Measurements from ENCODE around the gene IRF5.

GRCh38 chr7:128917122-128917521 is 20.6 kb upstream of the IRF5 start:
- no peak for TF ChIP-seq CTCF (IDR thresholded peaks at IDR 0.05)
- TF ChIP-seq EZH2 (IDR thresholded peaks at IDR 0.05; ENCODE audit: borderline replicate concordance, insufficient read depth, low read depth, low read length, poor library complexity, severe bottlenecking), result no peak

Measured in B cell (primary cell).